Osteoblast (primary cell): Measurements from ENCODE around the gene LMO7. TPM values are rescaled to one million over a fixed set of nuclear protein-coding genes. Genes with fewer than 3 reads are reported as not detected.

Source experiments
- DNase-seq: peaks from one replicate; pipeline ENCODE4 v3.0.0; 2011; ENCODE audit warnings: low spot score, mixed read lengths; ENCODE audit not compliant: insufficient read length; ENCODE audit errors: missing footprints
- H2AFZ ChIP-seq: 2 replicates; pipeline ENCODE4 v1.6.0; 2011; ENCODE audit warnings: mild to moderate bottlenecking, low read length
- H3K27ac ChIP-seq: 2 replicates; pipeline ENCODE4 v1.5.1; 2011; ENCODE audit warnings: mild to moderate bottlenecking, low read depth, low read length, moderate library complexity
- H3K27me3 ChIP-seq: 2 replicates; pipeline ENCODE4 v1.6.0; 2012; ENCODE audit warnings: mild to moderate bottlenecking, control low read depth, inconsistent platforms, low read length, moderate library complexity; ENCODE audit not compliant: insufficient read depth
- H3K36me3 ChIP-seq: 2 replicates; pipeline ENCODE4 v1.5.1; 2011; ENCODE audit warnings: mild to moderate bottlenecking, low read length, control low read depth, moderate library complexity; ENCODE audit not compliant: insufficient read depth
- H3K4me1 ChIP-seq: 2 replicates; pipeline ENCODE4 v1.5.1; 2011; ENCODE audit warnings: mild to moderate bottlenecking, low read length, control low read depth, moderate library complexity; ENCODE audit not compliant: insufficient read depth
- H3K4me2 ChIP-seq: 2 replicates; pipeline ENCODE4 v1.6.0; 2011; ENCODE audit warnings: mild to moderate bottlenecking, low read length; ENCODE audit not compliant: insufficient read depth
- H3K4me3 ChIP-seq: fragments of 200-600 bp; sonication (generic); 3 replicates; pipeline ENCODE4 v1.5.1; 2012; ENCODE audit warnings: mild to moderate bottlenecking, low read length, inconsistent platforms; ENCODE audit not compliant: insufficient read depth
- H3K79me2 ChIP-seq: 2 replicates; pipeline ENCODE4 v1.6.0; 2012; ENCODE audit warnings: mild to moderate bottlenecking, low read length, control low read depth, inconsistent platforms; ENCODE audit not compliant: insufficient read depth
- H3K9me3 ChIP-seq: 2 replicates; pipeline ENCODE4 v1.5.1; 2011; ENCODE audit warnings: low read depth, low read length, control low read depth
- H4K20me1 ChIP-seq: 2 replicates; pipeline ENCODE4 v1.6.0; 2012; ENCODE audit warnings: mild to moderate bottlenecking, low read length, control low read depth; ENCODE audit not compliant: insufficient read depth
- CTCF ChIP-seq: IDR thresholded peaks from 2 replicates; pipeline ENCODE4 v1.5.1; 2011; ENCODE audit warnings: mild to moderate bottlenecking, low read depth, low read length, moderate library complexity; ENCODE audit errors: extremely low read depth
- total RNA-seq: library from RNA; depleted of rRNA; stranded (reverse); fragments of >200 nt; gene quantifications from 2 replicates; pipeline ENCODE4 v1.2.3, GENCODE V29; 2012

Gene LMO7
- total RNA-seq, 1 donor = 536 TPM

- H3K36me3 ChIP-seq = no peaks in the 10 kb centered on the region
- no peaks in the 10 kb centered on the region for H3K4me1 ChIP-seq
- H3K79me2 ChIP-seq = no peaks in the 10 kb centered on the region
- no peaks in the 10 kb centered on the region for H3K9me3 ChIP-seq
- H3K4me2 ChIP-seq = no peak overlapping the region
- no peak for DNase-seq
- no peaks in the 10 kb centered on the region for H3K27me3 ChIP-seq
- no peak for TF ChIP-seq CTCF
- no peak overlapping the region for H3K27ac ChIP-seq
- H3K4me3 ChIP-seq = no peak overlapping the region
- no peaks in the 10 kb centered on the region for H4K20me1 ChIP-seq
- no peak overlapping the region for H2AFZ ChIP-seq
Observed at GRCh38 chr13:75877071-75877470, 240.9 kb downstream of the LMO7 start.

- no peak overlapping the region for H3K4me3 ChIP-seq
- no peak for TF ChIP-seq CTCF
- no peaks in the 10 kb centered on the region for H4K20me1 ChIP-seq
- H3K4me1 ChIP-seq = no peaks in the 10 kb centered on the region
- H2AFZ ChIP-seq = no peak overlapping the region
- no peak overlapping the region for H3K27ac ChIP-seq
- no peaks in the 10 kb centered on the region for H3K36me3 ChIP-seq
- DNase-seq = no peak
- no peak overlapping the region for H3K4me2 ChIP-seq
- H3K79me2 ChIP-seq = no peaks in the 10 kb centered on the region
- H3K27me3 ChIP-seq = no peaks in the 10 kb centered on the region
- H3K9me3 ChIP-seq = no peaks in the 10 kb centered on the region
Observed at GRCh38 chr13:75879656-75880055, 243.5 kb downstream of the LMO7 start.

GRCh38 chr13:75881109-75881775 is 245.1 kb downstream of the LMO7 start:
- Histone ChIP-seq H3K27ac (no peak overlapping the region), H3K36me3 (no peaks in the 10 kb centered on the region), H3K4me1 (no peaks in the 10 kb centered on the region), H3K9me3 (no peaks in the 10 kb centered on the region), H3K4me3 (no peak overlapping the region), H3K79me2 (no peaks in the 10 kb centered on the region), H3K4me2 (no peak overlapping the region), H3K27me3 (no peaks in the 10 kb centered on the region), H4K20me1 (no peaks in the 10 kb centered on the region), H2AFZ (no peak overlapping the region)
- DNase-seq = no peak
- no peak for TF ChIP-seq CTCF

DNA sequence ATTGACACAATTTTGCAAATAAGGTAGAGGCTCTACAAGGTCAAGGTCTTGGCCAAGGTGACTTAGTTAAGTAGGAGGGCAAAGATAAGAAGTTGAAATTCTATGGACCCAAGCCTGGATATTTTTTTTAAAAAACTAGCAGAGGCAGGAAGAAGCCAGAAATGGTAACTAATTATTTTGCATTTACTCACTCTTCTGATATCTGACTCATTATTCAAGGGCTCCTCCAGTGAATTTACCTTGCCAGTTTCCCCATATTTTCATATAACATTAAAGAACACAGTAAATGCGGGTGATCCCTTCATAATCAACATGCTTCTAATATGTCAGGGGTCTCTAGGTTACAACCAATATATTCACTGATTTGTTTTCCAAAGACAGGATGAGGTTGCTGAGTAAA is 246.1 kb downstream of the LMO7 start:
- no peak overlapping the region for H3K4me2 ChIP-seq
- no peaks in the 10 kb centered on the region for H3K4me1 ChIP-seq
- no peak overlapping the region for H3K4me3 ChIP-seq
- no peak for DNase-seq
- no peaks in the 10 kb centered on the region for H3K36me3 ChIP-seq
- H3K27ac ChIP-seq = no peak overlapping the region
- no peaks in the 10 kb centered on the region for H3K9me3 ChIP-seq
- H2AFZ ChIP-seq = no peak overlapping the region
- H3K79me2 ChIP-seq = no peaks in the 10 kb centered on the region
- H3K27me3 ChIP-seq = no peaks in the 10 kb centered on the region
- TF ChIP-seq CTCF = no peak
- no peaks in the 10 kb centered on the region for H4K20me1 ChIP-seq
